HFFc6 (cell line): ENCODE measurements around the gene UGT1A7. TPM values are rescaled to one million over a fixed set of nuclear protein-coding genes. Genes with fewer than 3 reads are reported as not detected.

Experiments used
- DNase-seq: peaks from one replicate; pipeline ENCODE4 v3.0.0-alpha.2; 2018
- H3K27ac Mint-ChIP-seq: 2 replicates; pipeline ENCODE4 v1.8.0; 2020; ENCODE audit warnings: mild to moderate bottlenecking, mixed read lengths
- H3K27me3 Mint-ChIP-seq: 2 replicates; pipeline ENCODE4 v1.8.0; 2021; ENCODE audit warnings: mild to moderate bottlenecking, moderate library complexity, mixed read lengths; ENCODE audit not compliant: insufficient read depth
- H3K36me3 Mint-ChIP-seq: 2 replicates; pipeline ENCODE4 v1.8.0; 2021; ENCODE audit warnings: low read depth, mixed read lengths
- H3K4me1 Mint-ChIP-seq: 2 replicates; pipeline ENCODE4 v1.8.0; 2020; ENCODE audit warnings: low read depth, mixed read lengths
- H3K4me3 Mint-ChIP-seq: 2 replicates; pipeline ENCODE4 v1.8.0; 2020; ENCODE audit warnings: mild to moderate bottlenecking, moderate library complexity, mixed read lengths
- H3K9me3 Mint-ChIP-seq: 2 replicates; pipeline ENCODE4 v1.8.0; 2020; ENCODE audit warnings: mild to moderate bottlenecking, mixed read lengths
- total RNA-seq, 6 experiments: library from RNA; stranded (reverse); fragmentation: NEBNext Ultra II Directional; extraction: Animal tissue kit (Norgen Biotek cat#: 25700); gene quantifications; 2 replicates in 1 of 6; 3 replicates in 5 of 6; pipeline ENCODE4 v1.2.3, GENCODE V29; 2021
- TF ChIP-seq, protein P1 (sequence below): fragments of 200-600 bp; sonication (generic); IDR thresholded peaks from 2 replicates; pipeline ENCODE4 v1.5.0; 2021; ENCODE audit warnings: antibody characterized with exemption, mild to moderate bottlenecking

UGT1A7 gene
- total RNA-seq, 6 experiments from 2014 or later: not detected

GRCh38 chr2:233807215-233807865 is 125.6 kb downstream of the UGT1A7 start:
- H3K27me3 Mint-ChIP-seq: peaks cover 16% of the 10 kb centered on the region
- H3K4me3 Mint-ChIP-seq: no peak overlapping the region
- H3K36me3 Mint-ChIP-seq: no peaks in the 10 kb centered on the region
- no peaks in the 10 kb centered on the region for H3K4me1 Mint-ChIP-seq
- TF ChIP-seq, protein P1, sequence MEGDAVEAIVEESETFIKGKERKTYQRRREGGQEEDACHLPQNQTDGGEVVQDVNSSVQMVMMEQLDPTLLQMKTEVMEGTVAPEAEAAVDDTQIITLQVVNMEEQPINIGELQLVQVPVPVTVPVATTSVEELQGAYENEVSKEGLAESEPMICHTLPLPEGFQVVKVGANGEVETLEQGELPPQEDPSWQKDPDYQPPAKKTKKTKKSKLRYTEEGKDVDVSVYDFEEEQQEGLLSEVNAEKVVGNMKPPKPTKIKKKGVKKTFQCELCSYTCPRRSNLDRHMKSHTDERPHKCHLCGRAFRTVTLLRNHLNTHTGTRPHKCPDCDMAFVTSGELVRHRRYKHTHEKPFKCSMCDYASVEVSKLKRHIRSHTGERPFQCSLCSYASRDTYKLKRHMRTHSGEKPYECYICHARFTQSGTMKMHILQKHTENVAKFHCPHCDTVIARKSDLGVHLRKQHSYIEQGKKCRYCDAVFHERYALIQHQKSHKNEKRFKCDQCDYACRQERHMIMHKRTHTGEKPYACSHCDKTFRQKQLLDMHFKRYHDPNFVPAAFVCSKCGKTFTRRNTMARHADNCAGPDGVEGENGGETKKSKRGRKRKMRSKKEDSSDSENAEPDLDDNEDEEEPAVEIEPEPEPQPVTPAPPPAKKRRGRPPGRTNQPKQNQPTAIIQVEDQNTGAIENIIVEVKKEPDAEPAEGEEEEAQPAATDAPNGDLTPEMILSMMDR: peak; percentile 19; the same call in 1 of the 2 replicates
- H3K27ac Mint-ChIP-seq: no peak overlapping the region
- H3K9me3 Mint-ChIP-seq: no peaks in the 10 kb centered on the region
- no peak for DNase-seq

DNA sequence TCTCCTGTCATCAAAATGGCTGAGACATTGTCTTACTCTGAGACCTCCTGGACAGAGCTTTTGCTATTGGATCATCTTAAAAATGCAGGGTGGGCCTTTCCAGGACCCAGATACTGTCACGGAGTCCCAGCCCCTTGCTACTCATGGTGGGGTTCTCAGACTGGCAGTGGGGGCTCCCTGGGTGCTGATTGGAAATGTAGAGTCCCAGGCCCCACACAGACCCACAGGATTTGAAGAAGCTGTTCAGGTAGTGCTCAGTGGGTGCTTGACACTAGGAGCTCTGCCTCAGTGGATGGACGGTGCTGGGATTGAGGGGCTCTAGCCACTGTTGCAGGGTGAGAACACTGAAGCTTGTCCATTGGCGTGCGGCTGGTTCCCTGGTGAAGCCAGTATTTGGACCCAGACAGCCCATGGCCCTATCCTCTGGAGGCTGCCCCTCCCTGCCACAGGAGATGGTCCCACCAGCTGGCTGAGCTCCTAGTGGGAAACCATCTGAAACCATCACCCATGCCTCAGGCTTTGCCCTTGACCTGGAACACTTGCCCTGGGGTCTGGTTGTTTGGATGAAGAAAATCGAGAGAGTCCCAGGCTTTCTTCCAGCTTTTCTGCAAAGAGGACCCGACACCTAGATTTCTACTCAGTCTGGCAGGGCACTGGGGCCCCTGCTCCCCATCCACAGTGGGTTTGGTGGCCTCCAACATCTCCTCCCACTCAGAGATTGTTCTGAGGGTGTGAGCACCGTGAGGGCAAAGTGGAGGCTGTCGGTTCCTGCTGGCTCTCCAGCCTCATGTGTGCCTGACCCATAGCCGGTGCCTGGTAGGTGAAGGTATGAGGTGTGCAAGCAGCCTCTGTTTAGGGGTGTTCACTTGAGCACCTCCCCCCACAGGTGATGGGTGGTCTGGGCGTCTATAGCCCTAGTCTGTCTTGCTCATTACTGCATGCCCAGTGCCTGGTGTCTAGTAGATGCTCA is 126.5 kb downstream of the UGT1A7 start:
- Mint-ChIP-seq H3K4me1 (no peaks in the 10 kb centered on the region), H3K4me3 (no peak overlapping the region), H3K27me3 (peaks cover 14% of the 10 kb centered on the region), H3K9me3 (no peaks in the 10 kb centered on the region), H3K36me3 (no peaks in the 10 kb centered on the region), H3K27ac (no peak overlapping the region)
- TF ChIP-seq, protein P1: no peak
- no peak for DNase-seq

DNA sequence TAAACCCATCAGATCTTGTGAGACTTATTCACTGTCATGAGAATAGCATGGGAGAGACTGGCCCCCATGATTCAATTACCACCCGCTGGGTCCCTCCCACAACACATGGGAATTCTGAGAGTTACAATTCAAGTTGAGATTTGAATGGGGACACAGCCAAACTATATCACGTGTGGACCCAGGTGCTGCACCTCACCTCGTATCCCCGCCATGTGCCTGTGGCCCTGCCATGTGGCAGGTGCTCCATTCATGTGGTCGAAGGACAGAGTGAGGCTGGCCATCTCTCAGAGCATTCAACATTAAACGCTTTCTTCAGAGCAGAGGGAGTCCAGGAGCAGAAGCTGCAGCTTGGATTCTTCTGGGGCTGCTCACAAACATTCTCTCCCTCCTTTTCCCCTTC is 128.7 kb downstream of the UGT1A7 start:
- H3K36me3 Mint-ChIP-seq: no peaks in the 10 kb centered on the region
- H3K9me3 Mint-ChIP-seq: no peaks in the 10 kb centered on the region
- H3K27me3 Mint-ChIP-seq: peaks cover 5% of the 10 kb centered on the region
- TF ChIP-seq, protein P1: no peak
- no peak for DNase-seq
- no peak overlapping the region for H3K4me3 Mint-ChIP-seq
- H3K27ac Mint-ChIP-seq: no peak overlapping the region
- H3K4me1 Mint-ChIP-seq: no peaks in the 10 kb centered on the region

GRCh38 chr2:233811087-233811486 is 129.4 kb downstream of the UGT1A7 start:
- H3K27ac Mint-ChIP-seq: no peak overlapping the region
- H3K36me3 Mint-ChIP-seq: no peaks in the 10 kb centered on the region
- no peak overlapping the region for H3K4me3 Mint-ChIP-seq
- DNase-seq: no peak
- TF ChIP-seq, protein P1: no peak
- H3K9me3 Mint-ChIP-seq: no peaks in the 10 kb centered on the region
- peaks cover 5% of the 10 kb centered on the region for H3K27me3 Mint-ChIP-seq
- no peaks in the 10 kb centered on the region for H3K4me1 Mint-ChIP-seq

GRCh38 chr2:233811732-233812131 is 130.0 kb downstream of the UGT1A7 start:
- Mint-ChIP-seq H3K27ac (no peak overlapping the region), H3K36me3 (no peaks in the 10 kb centered on the region), H3K9me3 (no peaks in the 10 kb centered on the region), H3K4me3 (no peak overlapping the region), H3K27me3 (peaks cover 5% of the 10 kb centered on the region), H3K4me1 (no peaks in the 10 kb centered on the region)
- DNase-seq: no peak
- TF ChIP-seq, protein P1: no peak
